Nephron (organoid): ENCODE results near the gene FAM20B.

Experiments used
- H3K27ac Mint-ChIP-seq, 3 experiments: 2 replicates each; pipeline ENCODE4 v1.8.0; 2020; ENCODE audit warnings: mixed read lengths in 3 of 3, mild to moderate bottlenecking in 2 of 3, moderate library complexity in 1 of 3
- H3K27me3 Mint-ChIP-seq: 2 replicates; pipeline ENCODE4 v1.8.0; 2021; ENCODE audit warnings: low read depth, mild to moderate bottlenecking, moderate library complexity, mixed read lengths
- H3K36me3 Mint-ChIP-seq: 2 replicates; pipeline ENCODE4 v1.8.0; 2020; ENCODE audit warnings: low read depth, mixed read lengths
- H3K4me1 Mint-ChIP-seq: 2 replicates; pipeline ENCODE4 v1.8.0; 2020; ENCODE audit warnings: mixed read lengths
- H3K4me3 Mint-ChIP-seq, 3 experiments: 2 replicates each; pipeline ENCODE4 v1.8.0; 2020; ENCODE audit warnings: mild to moderate bottlenecking in 3 of 3, mixed read lengths in 3 of 3, moderate library complexity in 2 of 3
- H3K9me3 Mint-ChIP-seq: 2 replicates; pipeline ENCODE4 v1.8.0; 2020; ENCODE audit warnings: mixed read lengths
- CTCF ChIP-seq, 3 experiments: fragments of 200-600 bp; sonication (generic); IDR thresholded peaks; one replicate each; pipeline ENCODE4 v1.5.0; 2021; ENCODE audit warnings: antibody characterized with exemption in 3 of 3; ENCODE audit not compliant: unreplicated experiment in 3 of 3

FAM20B gene

GRCh38 chr1:179082333-179082998 is 56.8 kb downstream of the FAM20B start:
- no peak for TF ChIP-seq CTCF (IDR thresholded peaks at IDR 0.05; ENCODE audit: unreplicated experiment in 3 of 3)
- no peaks in the 10 kb centered on the region for H3K9me3 Mint-ChIP-seq
- peaks cover 4% of the 10 kb centered on the region for H3K27me3 Mint-ChIP-seq
- peak overlapping the region; percentile 93 to 99 (median 97) for H3K4me3 Mint-ChIP-seq
- peaks cover 8% of the 10 kb centered on the region for H3K36me3 Mint-ChIP-seq
- H3K27ac Mint-ChIP-seq: peak overlapping the region; percentile 78 to 95 (median 92)
- H3K4me1 Mint-ChIP-seq: peaks cover 11% of the 10 kb centered on the region

GRCh38 chr1:179082999-179083335 is 57.3 kb downstream of the FAM20B start:
- Mint-ChIP-seq H3K9me3 (no peaks in the 10 kb centered on the region), H3K4me1 (peaks cover 11% of the 10 kb centered on the region), H3K27ac (peak overlapping the region; percentile 78 to 95 (median 92)), H3K27me3 (peaks cover 4% of the 10 kb centered on the region), H3K36me3 (peaks cover 8% of the 10 kb centered on the region), H3K4me3 (peak overlapping the region; percentile 93 to 99 (median 97))
- TF ChIP-seq CTCF (IDR thresholded peaks at IDR 0.05; ENCODE audit: unreplicated experiment in 3 of 3): no peak

GRCh38 chr1:179083533-179083932 is 57.8 kb downstream of the FAM20B start:
- H3K27ac Mint-ChIP-seq: peak overlapping the region in 1 of 3 experiments; percentile 64
- H3K36me3 Mint-ChIP-seq: peaks cover 9% of the 10 kb centered on the region
- H3K9me3 Mint-ChIP-seq: no peaks in the 10 kb centered on the region
- TF ChIP-seq CTCF (IDR thresholded peaks at IDR 0.05; ENCODE audit: unreplicated experiment in 3 of 3): no peak
- H3K4me3 Mint-ChIP-seq: peak overlapping the region; percentile 90 to 97 (median 93)
- H3K27me3 Mint-ChIP-seq: peaks cover 4% of the 10 kb centered on the region
- H3K4me1 Mint-ChIP-seq: peaks cover 11% of the 10 kb centered on the region

GRCh38 chr1:179087665-179088064 is 62.0 kb downstream of the FAM20B start:
- H3K36me3 Mint-ChIP-seq: peaks cover 21% of the 10 kb centered on the region
- H3K27ac Mint-ChIP-seq: no peak overlapping the region
- no peaks in the 10 kb centered on the region for H3K27me3 Mint-ChIP-seq
- H3K4me1 Mint-ChIP-seq: peaks cover 12% of the 10 kb centered on the region
- TF ChIP-seq CTCF (IDR thresholded peaks at IDR 0.05; ENCODE audit: unreplicated experiment in 3 of 3): no peak
- no peak overlapping the region for H3K4me3 Mint-ChIP-seq
- H3K9me3 Mint-ChIP-seq: no peaks in the 10 kb centered on the region

- no peak for TF ChIP-seq CTCF (IDR thresholded peaks at IDR 0.05; ENCODE audit: unreplicated experiment in 3 of 3)
- Mint-ChIP-seq H3K4me1 (peaks cover 12% of the 10 kb centered on the region), H3K4me3 (no peak overlapping the region), H3K27ac (peak overlapping the region in 2 of 3 experiments; percentile 23 to 68), H3K9me3 (no peaks in the 10 kb centered on the region), H3K36me3 (peaks cover 37% of the 10 kb centered on the region), H3K27me3 (no peaks in the 10 kb centered on the region)
Measured at GRCh38 chr1:179089827-179090482, 64.3 kb downstream of the FAM20B start.

GRCh38 chr1:179090522-179090921 is 64.8 kb downstream of the FAM20B start:
- no peak for TF ChIP-seq CTCF (IDR thresholded peaks at IDR 0.05; ENCODE audit: unreplicated experiment in 3 of 3)
- Mint-ChIP-seq H3K4me1 (peaks cover 12% of the 10 kb centered on the region), H3K4me3 (no peak overlapping the region)

More at GRCh38 chr1:179090522-179090921, 64.8 kb downstream of the FAM20B start:
- no peaks in the 10 kb centered on the region for H3K27me3 Mint-ChIP-seq
- H3K36me3 Mint-ChIP-seq: peaks cover 39% of the 10 kb centered on the region
- H3K27ac Mint-ChIP-seq: peak overlapping the region in 2 of 3 experiments; percentile 23 to 68
- no peaks in the 10 kb centered on the region for H3K9me3 Mint-ChIP-seq
